Aorta (tissue), 5 donors: ENCODE data around the gene KRTAP10-10. TPM values are rescaled to one million over a fixed set of nuclear protein-coding genes. Genes with fewer than 3 reads are reported as not detected.
"Not testable (repeated sequence)": the region's sequence is repeated elsewhere in the genome, so short reads cannot be mapped to it uniquely, and the experiment has no call there.

Experiments
- ATAC-seq: fragments of 200-7000 bp; cut with Tn5 transposase; one replicate; pipeline ENCODE4 v1.9.1; 2022; ENCODE audit warnings: moderate library complexity; ENCODE audit not compliant: low FRiP score
- DNase-seq, 2 donors: peaks; one replicate each; pipeline ENCODE4 v3.0.0-alpha.2; 2020
- H3K27ac ChIP-seq, 2 donors: one replicate each; pipeline ENCODE4 v1.5.1; 2013; ENCODE audit warnings: low read length in 2 of 2, mild to moderate bottlenecking in 2 of 2, moderate library complexity in 2 of 2, control low read depth in 1 of 2, inconsistent platforms in 1 of 2, low read depth in 1 of 2
- H3K27me3 ChIP-seq, 2 donors: one replicate each; pipeline ENCODE4 v1.6.1; 2013; ENCODE audit warnings: control low read depth in 1 of 2, low read length in 1 of 2, mild to moderate bottlenecking in 1 of 2, moderate library complexity in 1 of 2; ENCODE audit not compliant: insufficient read depth in 2 of 2, control insufficient read depth in 1 of 2
- H3K36me3 ChIP-seq, 2 donors: one replicate each; pipeline ENCODE4 v1.6.1; 2013; ENCODE audit warnings: control low read depth in 1 of 2, low read length in 1 of 2, mild to moderate bottlenecking in 1 of 2; ENCODE audit not compliant: insufficient read depth in 2 of 2, control insufficient read depth in 1 of 2
- H3K4me1 ChIP-seq, 2 donors: one replicate each; pipeline ENCODE4 v1.6.1; 2013; ENCODE audit warnings: low read length in 2 of 2, control low read depth in 1 of 2, mild to moderate bottlenecking in 1 of 2, moderate library complexity in 1 of 2; ENCODE audit not compliant: insufficient read depth in 2 of 2, control insufficient read depth in 1 of 2
- H3K4me3 ChIP-seq, 2 donors: one replicate each; pipeline ENCODE4 v1.5.1; 2013; ENCODE audit warnings: low read length in 2 of 2, control low read depth in 1 of 2, mild to moderate bottlenecking in 1 of 2
- H3K9me3 ChIP-seq: one replicate; pipeline ENCODE4 v1.6.1; 2013; ENCODE audit warnings: mild to moderate bottlenecking, low read length; ENCODE audit not compliant: control insufficient read depth
- WGBS, 2 donors: extraction: QIAGEN DNeasy Blood & Tissue Kit; methylation state at CpG; one replicate each; pipeline ENCODE4 v1.1.7; 2013; 5-methylcytosine and 5-hydroxymethylcytosine counted together
- intact Hi-C, 2 donors: fragments of 100-400 bp; cut with DNase I; formaldehyde crosslinking; loops; one replicate each; pipeline versions ENCODE4 v1.14.2 to v1.15.0; 2022
- long read RNA-seq, 2 donors: library from polyadenylated mRNA; unstranded; transcript quantifications; one replicate each; pipeline ENCODE4 v2.0.0, GENCODE V29; 2020 to 2021
- polyA plus RNA-seq, 2 donors: library from polyadenylated mRNA; stranded (reverse); fragments of 200-250 nt; gene quantifications; one replicate each; pipeline ENCODE4 v1.2.3, GENCODE V29; 2013
- total RNA-seq, 2 donors: library from RNA; stranded (reverse); fragmentation: NEBNext Ultra II Directional; extraction: Animal tissue kit (Norgen Biotek cat#: 25700); gene quantifications; one replicate each; pipeline ENCODE4 v1.2.1, GENCODE V29; 2021
- donor health status: healthy with polysubstance abuse.
- donor health status: Bipolar disorder and iron deficiency.
- donor health status: DM: no; HTN: no; CAD: no.
- donor health status: DM: no; HTN: no; CAD: no.
- donor health status: DM: yes; HTN: yes; CAD: no.

KRTAP10-10 gene
- not detected for total RNA-seq
- not detected for polyA plus RNA-seq
- long read RNA-seq, donor 1: 0 reads
- long read RNA-seq, donor 2: 0 reads

GRCh38 chr21:44637018-44637850, at the start of gene KRTAP10-10:
Gene KRTAP10-10, plus strand, starts transcription at chr21:44637356. Its CDS starts 62 bp downstream, at chr21:44637418.
- ATAC-seq (no peak), DNase-seq (no peak)
- Histone ChIP-seq H3K27me3 (no peaks in the 10 kb centered on the region), H3K27ac (no peak within 1 kb of the TSS), H3K4me1 (no peaks in the 10 kb centered on the region), H3K4me3 (no peak within 1 kb of the TSS), H3K9me3 (peaks cover 11% of the 10 kb centered on the region), H3K36me3 (no peaks in the 10 kb centered on the region)
- intact Hi-C loops: no loop called here
- 67 to 78% methylated on average over 17 to 21 of the region's 21 CpGs for WGBS, 2 donors

DNA sequence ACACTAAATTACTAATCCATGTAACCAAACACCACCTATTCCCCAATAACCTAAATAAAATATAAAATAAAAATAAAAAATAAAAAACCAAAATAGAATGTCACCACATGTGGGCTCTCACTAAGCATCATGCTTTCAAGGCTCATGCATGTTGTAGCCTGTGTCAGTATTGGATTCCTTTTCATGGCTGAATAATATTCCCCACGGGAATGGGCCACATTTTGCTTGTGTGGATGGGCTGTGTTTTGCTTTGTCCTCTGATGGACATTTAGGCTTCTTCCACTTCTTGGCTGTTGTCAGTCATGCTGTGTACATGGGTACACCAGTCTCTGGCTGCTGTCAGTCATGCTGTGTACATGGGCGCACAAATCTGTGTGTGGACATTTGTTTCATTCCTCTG, 48.1 kb upstream of the KRTAP10-10 start:
- H3K36me3 ChIP-seq: no peaks in the 10 kb centered on the region
- DNase-seq: no peak
- H3K9me3 ChIP-seq: peaks cover 2% of the 10 kb centered on the region
- no peak overlapping the region for H3K4me3 ChIP-seq
- WGBS, 2 donors: 96 to 97% methylated on average over 2 of the region's 2 CpGs
- H3K27ac ChIP-seq: no peak overlapping the region
- no peaks in the 10 kb centered on the region for H3K27me3 ChIP-seq
- intact Hi-C loops: no loop called here
- no peaks in the 10 kb centered on the region for H3K4me1 ChIP-seq
- no peak for ATAC-seq

DNA sequence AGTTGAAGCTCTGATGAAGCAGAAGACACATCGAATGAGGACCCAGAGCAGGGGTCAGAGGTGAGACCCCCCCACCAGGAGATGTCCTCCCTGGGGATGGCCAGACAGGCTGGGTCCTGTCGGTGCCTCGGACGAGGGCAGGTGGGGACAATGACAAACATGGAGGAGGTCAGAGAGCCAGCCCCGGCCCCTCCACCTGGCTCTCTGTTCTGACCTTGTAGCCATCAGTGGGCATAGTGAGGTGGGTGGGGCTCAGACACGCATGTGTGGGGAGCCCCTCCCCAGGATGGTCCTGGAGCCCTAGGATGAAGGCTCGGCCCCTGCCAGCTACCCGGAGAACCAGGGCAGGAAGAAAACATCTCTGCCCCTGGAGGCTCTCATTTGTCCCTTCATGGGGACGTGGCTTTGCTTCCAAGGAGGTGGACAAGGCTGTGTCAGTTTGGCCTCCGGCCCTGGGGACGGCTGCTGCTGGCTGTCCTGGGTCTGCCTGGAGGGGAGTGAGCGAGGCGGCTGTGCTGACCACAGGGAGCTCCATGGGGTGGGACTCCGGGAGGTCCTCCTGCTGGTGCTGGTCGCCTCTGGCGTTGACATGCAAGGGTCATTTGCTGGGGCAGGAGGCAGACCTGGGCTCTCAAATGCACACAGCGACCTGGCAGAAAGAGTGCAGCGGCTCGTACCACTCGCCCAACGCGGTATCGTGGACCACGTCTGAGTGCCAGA, 47.4 kb upstream of the KRTAP10-10 start:
- ATAC-seq (no peak), DNase-seq (peak in 1 of 2 donors; percentile 64)
- Histone ChIP-seq H3K36me3 (no peaks in the 10 kb centered on the region), H3K4me3 (no peak overlapping the region), H3K4me1 (no peaks in the 10 kb centered on the region), H3K27me3 (no peaks in the 10 kb centered on the region), H3K27ac (no peak overlapping the region), H3K9me3 (peaks cover 2% of the 10 kb centered on the region)
- WGBS, 2 donors: 80% methylated on average over 24 of the region's 24 CpGs
- intact Hi-C loops: no loop called here

- no peak for ATAC-seq
- Histone ChIP-seq H3K9me3 (peaks cover 2% of the 10 kb centered on the region), H3K36me3 (no peaks in the 10 kb centered on the region), H3K27me3 (no peaks in the 10 kb centered on the region), H3K4me1 (no peaks in the 10 kb centered on the region), H3K4me3 (no peak overlapping the region), H3K27ac (no peak overlapping the region)
- intact Hi-C loops: no loop called here
- WGBS, 2 donors: 81 to 83% methylated on average over 7 to 10 of the region's 10 CpGs
- DNase-seq: peak in 1 of 2 donors; percentile 75
These were observed 46.8 kb upstream of the KRTAP10-10 start for GRCh38 chr21:44590311-44590721.

DNA sequence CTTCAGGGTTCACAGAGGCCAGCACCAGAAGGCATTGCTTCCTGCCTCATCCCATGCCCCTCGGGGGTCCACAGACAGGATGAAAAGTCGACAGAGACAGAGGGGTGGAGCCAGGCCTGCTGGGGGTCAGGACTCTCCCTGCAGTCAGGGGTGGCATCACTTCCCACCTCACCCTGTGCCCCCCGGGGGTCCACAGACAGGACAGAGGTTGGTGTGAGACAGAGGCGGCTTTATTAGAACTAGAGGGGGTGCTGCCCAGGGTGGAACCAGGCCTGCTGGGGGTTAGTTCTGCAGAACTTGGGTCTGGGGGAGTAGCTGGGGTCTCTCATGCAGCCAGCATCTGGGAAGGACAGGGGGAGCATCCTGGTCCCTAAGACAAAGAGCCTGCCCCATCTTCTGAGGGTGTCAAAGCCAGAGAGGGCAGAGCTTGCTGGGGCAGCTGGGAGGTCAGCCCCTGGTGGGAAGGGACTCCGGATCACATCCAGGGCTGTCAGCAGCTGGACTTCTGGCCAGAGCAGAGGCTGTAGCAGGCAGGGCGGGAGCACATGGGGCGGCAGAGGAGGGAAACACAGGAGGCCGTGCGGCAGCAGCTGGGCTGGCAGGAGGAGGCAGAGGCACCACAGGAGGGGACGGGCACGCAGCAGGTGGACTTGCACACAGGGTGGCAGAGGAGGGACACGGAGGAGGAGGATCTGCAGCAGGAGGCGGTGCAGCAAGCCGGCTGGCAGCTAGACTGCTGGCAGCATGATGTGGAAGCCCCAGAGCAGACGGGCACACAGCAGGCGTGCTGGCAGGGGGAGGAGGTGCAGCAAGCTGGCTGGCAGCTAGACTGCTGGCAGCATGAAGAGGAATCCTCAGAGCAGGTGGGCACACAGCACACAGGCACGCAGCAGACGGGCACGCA, 46.0 kb upstream of the KRTAP10-10 start:
- H3K9me3 ChIP-seq, H3K36me3 ChIP-seq, H3K27me3 ChIP-seq, intact Hi-C loops, H3K4me3 ChIP-seq, ATAC-seq, H3K4me1 ChIP-seq, H3K27ac ChIP-seq: not testable (repeated sequence)
- DNase-seq: peak in 1 of 2 donors; percentile 38
- WGBS, 2 donors: 31 to 35% methylated on average over 14 to 19 of the region's 19 CpGs

GRCh38 chr21:44591801-44592130, 45.4 kb upstream of the KRTAP10-10 start:
- ATAC-seq, H3K9me3 ChIP-seq, intact Hi-C loops, H3K27ac ChIP-seq, H3K4me3 ChIP-seq, H3K27me3 ChIP-seq, H3K4me1 ChIP-seq, H3K36me3 ChIP-seq: not testable (repeated sequence)
- WGBS, 2 donors: 0 to 7% methylated on average over 3 to 4 of the region's 4 CpGs
- peak in 1 of 2 donors; percentile 38 for DNase-seq

- Histone ChIP-seq H3K36me3 (no peaks in the 10 kb centered on the region), H3K4me3 (no peak within 1 kb of the TSS), H3K4me1 (no peaks in the 10 kb centered on the region), H3K27ac (no peak within 1 kb of the TSS), H3K9me3 (no peaks in the 10 kb centered on the region), H3K27me3 (no peaks in the 10 kb centered on the region)
- ATAC-seq: no peak
- intact Hi-C loops: no loop called here
- peak in 1 of 2 donors; percentile 48 for DNase-seq
- WGBS, 2 donors: 61 to 65% methylated on average over 33 of the region's 33 CpGs
These were observed 44.5 kb upstream of the KRTAP10-10 start, which contains the start of gene KRTAP10-6 for GRCh38 chr21:44592446-44593311. Gene KRTAP10-6, minus strand, starts transcription at chr21:44592505. Its CDS starts 21 bp downstream, at chr21:44592484.
